ENCODE measurements around the gene PAFAH1B1. TPM values are rescaled to one million over a fixed set of nuclear protein-coding genes. Genes with fewer than 3 reads are reported as not detected.

PAFAH1B1 gene
- total and polyA plus RNA-seq, 2 donors (not counting 1 experiment from before 2014, with no cell fraction given): 41.4 to 170 TPM

- no peak overlapping the region for H3K9ac ChIP-seq (ENCODE audit: low read length)
- no peaks in the 10 kb centered on the region for H3K27me3 Mint-ChIP-seq
- POLR2A ChIA-PET: no interaction called here
- H3K36me3 ChIP-seq (replicated peaks in 1 of 2; ENCODE audit: control extremely low read depth in 1 of 2, control insufficient read depth in 1 of 2, extremely low read depth in 1 of 2, insufficient read depth in 2 of 2, low read length in 1 of 2): peaks cover 0 to 57% of the 10 kb centered on the region in 2 experiments
- no peak overlapping the region for H3K4me2 ChIP-seq (replicated peaks; ENCODE audit: low read depth, low read length, poor library complexity, severe bottlenecking)
- H3K4me1 Mint-ChIP-seq: peaks cover under 1% of the 10 kb centered on the region
- H3K4me3 Mint-ChIP-seq: no peak overlapping the region
- no peak overlapping the region for H2AFZ ChIP-seq (ENCODE audit: insufficient read depth, low read depth, low read length, poor library complexity, severe bottlenecking)
- H3K27ac ChIP-seq (ENCODE audit: low read length in 2 of 2): no peak overlapping the region
- H3K79me2 ChIP-seq (ENCODE audit: control insufficient read depth, insufficient read depth, low read length): peaks cover 5% of the 10 kb centered on the region
- no peak for TF ChIP-seq EZH2 (IDR thresholded peaks at IDR 0.05; ENCODE audit: borderline replicate concordance, insufficient read depth, low read depth, low read length, poor library complexity, severe bottlenecking)
- no peak for TF ChIP-seq CTCF (IDR thresholded peaks at IDR 0.05)
- no peaks in the 10 kb centered on the region for H3K4me1 ChIP-seq (ENCODE audit: control insufficient read depth in 2 of 2, insufficient read depth in 2 of 2, low read length in 2 of 2)
- DNase-seq: no peak
- H3K9me3 ChIP-seq (ENCODE audit: control extremely low read depth in 1 of 3, control insufficient read depth in 2 of 3, insufficient read depth in 1 of 3, low read length in 2 of 3): no peaks in the 10 kb centered on the region
- no peak overlapping the region for H3K27ac Mint-ChIP-seq
- no peak for ATAC-seq (ENCODE audit: low read depth)
- H3K9me3 Mint-ChIP-seq (ENCODE audit: insufficient read depth): no peaks in the 10 kb centered on the region
- H3K4me3 ChIP-seq (ENCODE audit: control extremely low read depth in 1 of 5, extremely low read depth in 1 of 5, insufficient read depth in 1 of 5, low read depth in 2 of 5, low read length in 4 of 5): no peak overlapping the region
- intact Hi-C loops (cut with micrococcal nuclease): no loop called here
- CTCF ChIA-PET: no interaction called here
- peaks cover 14% of the 10 kb centered on the region for H4K20me1 ChIP-seq (ENCODE audit: control insufficient read depth, insufficient read depth, low read length, poor library complexity, severe bottlenecking)
- WGBS (ENCODE audit: insufficient coverage): 95% methylated on average over 20 of the region's 20 CpGs
- H3K27me3 ChIP-seq (replicated peaks in 1 of 4; ENCODE audit: control extremely low read depth in 1 of 4, control insufficient read depth in 3 of 4, insufficient read depth in 4 of 4, low read length in 3 of 4): no peaks in the 10 kb centered on the region
Observed at GRCh38 chr17:2700030-2700490, 106.6 kb downstream of the PAFAH1B1 start.

GRCh38 chr17:2700491-2701141 lies 107.2 kb downstream of the PAFAH1B1 start:
- no peak overlapping the region for H3K27ac ChIP-seq (ENCODE audit: low read length in 2 of 2)
- no peaks in the 10 kb centered on the region for H3K9me3 ChIP-seq (ENCODE audit: control extremely low read depth in 1 of 3, control insufficient read depth in 2 of 3, insufficient read depth in 1 of 3, low read length in 2 of 3)
- H3K4me2 ChIP-seq (replicated peaks; ENCODE audit: low read depth, low read length, poor library complexity, severe bottlenecking): no peak overlapping the region
- no peak overlapping the region for H3K9ac ChIP-seq (ENCODE audit: low read length)
- Mint-ChIP-seq H3K27ac (no peak overlapping the region), H3K4me1 (peaks cover 7% of the 10 kb centered on the region), H3K27me3 (no peaks in the 10 kb centered on the region), H3K4me3 (no peak overlapping the region), H3K9me3 (ENCODE audit: insufficient read depth) (no peaks in the 10 kb centered on the region)
- no peak for ATAC-seq (ENCODE audit: low read depth)
- DNase-seq: no peak
- no peak overlapping the region for H2AFZ ChIP-seq (ENCODE audit: insufficient read depth, low read depth, low read length, poor library complexity, severe bottlenecking)
- H3K79me2 ChIP-seq (ENCODE audit: control insufficient read depth, insufficient read depth, low read length): peaks cover 10% of the 10 kb centered on the region
- peaks cover 20% of the 10 kb centered on the region for H4K20me1 ChIP-seq (ENCODE audit: control insufficient read depth, insufficient read depth, low read length, poor library complexity, severe bottlenecking)
- no peaks in the 10 kb centered on the region for H3K4me1 ChIP-seq (ENCODE audit: control insufficient read depth in 2 of 2, insufficient read depth in 2 of 2, low read length in 2 of 2)
- 94% methylated on average over 26 of the region's 27 CpGs for WGBS (ENCODE audit: insufficient coverage)
- H3K36me3 ChIP-seq (replicated peaks in 1 of 2; ENCODE audit: control extremely low read depth in 1 of 2, control insufficient read depth in 1 of 2, extremely low read depth in 1 of 2, insufficient read depth in 2 of 2, low read length in 1 of 2): peaks cover 0 to 52% of the 10 kb centered on the region in 2 experiments
- no peaks in the 10 kb centered on the region for H3K27me3 ChIP-seq (replicated peaks in 1 of 4; ENCODE audit: control extremely low read depth in 1 of 4, control insufficient read depth in 3 of 4, insufficient read depth in 4 of 4, low read length in 3 of 4)
- TF ChIP-seq CTCF (IDR thresholded peaks at IDR 0.05) (no peak), EZH2 (IDR thresholded peaks at IDR 0.05; ENCODE audit: borderline replicate concordance, insufficient read depth, low read depth, low read length, poor library complexity, severe bottlenecking) (no peak)
- ChIA-PET POLR2A (no interaction called here), CTCF (no interaction called here)
- intact Hi-C loops (cut with micrococcal nuclease): no loop called here
- H3K4me3 ChIP-seq (ENCODE audit: control extremely low read depth in 1 of 5, extremely low read depth in 1 of 5, insufficient read depth in 1 of 5, low read depth in 2 of 5, low read length in 4 of 5): no peak overlapping the region

Measured in B cell (primary cell).